Ramos (cell line): ENCODE results near the gene PTPRA.
"Not testable (repeated sequence)": the region's sequence is repeated elsewhere in the genome, so short reads cannot be mapped to it uniquely, and the experiment has no call there.

Source experiments
- in situ Hi-C: fragments of 300-500 bp; cut with MboI; formaldehyde crosslinking; loops from one replicate; pipeline ENCODE4 v1.14.3; 2022; ENCODE audit warnings: low sequenced_read_pairs; ENCODE audit not compliant: unreplicated experiment

The PTPRA gene

DNA sequence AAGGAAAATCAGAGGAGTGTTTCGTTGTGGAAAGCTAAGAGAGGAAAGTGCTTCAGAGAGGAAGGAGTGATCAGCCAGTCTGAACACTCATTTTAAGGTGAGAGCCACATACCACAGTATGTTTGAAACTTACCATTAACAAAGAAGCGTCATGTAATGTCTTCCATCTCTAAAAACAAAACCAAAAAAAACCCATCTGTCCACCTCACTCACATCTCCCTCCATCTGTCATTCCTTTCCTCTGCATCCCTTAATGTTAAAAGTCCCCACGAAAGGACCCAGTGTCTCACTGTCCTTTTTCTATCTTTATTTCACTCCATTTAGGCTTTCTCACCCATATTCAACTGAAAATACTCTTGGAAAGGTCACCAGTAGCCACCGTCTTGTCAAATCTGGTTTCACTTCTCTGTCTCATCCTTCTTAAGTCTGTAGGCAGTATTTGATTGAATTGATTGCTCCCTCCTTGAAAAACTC is 110.8 kb downstream of the PTPRA start:
- in situ Hi-C loops = no loop called here

DNA sequence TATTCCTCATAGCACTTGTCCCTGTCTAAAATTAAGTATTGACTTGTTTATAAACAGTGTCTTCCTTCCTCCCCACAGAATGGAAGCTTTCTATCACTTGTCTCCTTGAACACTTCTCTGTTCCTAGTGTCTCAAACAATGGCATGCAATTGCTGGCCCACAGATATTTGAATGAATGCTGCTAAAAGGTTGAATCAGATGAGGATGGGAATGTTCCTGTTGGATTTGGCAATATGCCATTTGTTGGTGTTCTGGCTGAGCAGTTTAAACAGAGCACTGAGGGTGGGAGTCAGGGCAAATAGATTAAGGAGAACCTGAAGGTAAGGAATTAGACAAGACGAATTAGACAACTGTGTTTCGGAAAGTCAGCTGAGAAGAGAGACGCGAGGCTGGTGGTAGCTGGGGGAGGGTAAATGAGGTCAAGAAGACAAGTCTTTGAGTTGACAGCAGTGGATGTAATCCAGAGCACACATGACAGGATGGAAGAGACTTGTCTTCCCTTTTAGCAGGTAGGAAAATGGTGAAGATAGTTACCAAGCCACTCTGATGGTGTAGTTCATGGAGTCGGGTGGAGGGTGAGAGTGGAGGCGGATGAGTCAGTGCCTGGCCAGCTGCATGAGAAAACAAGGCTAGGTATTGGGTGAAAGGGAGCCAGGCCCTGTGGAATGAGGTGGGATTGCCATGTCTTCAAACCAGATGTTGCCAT is 111.8 kb downstream of the PTPRA start:
- in situ Hi-C loops = no loop called here

DNA sequence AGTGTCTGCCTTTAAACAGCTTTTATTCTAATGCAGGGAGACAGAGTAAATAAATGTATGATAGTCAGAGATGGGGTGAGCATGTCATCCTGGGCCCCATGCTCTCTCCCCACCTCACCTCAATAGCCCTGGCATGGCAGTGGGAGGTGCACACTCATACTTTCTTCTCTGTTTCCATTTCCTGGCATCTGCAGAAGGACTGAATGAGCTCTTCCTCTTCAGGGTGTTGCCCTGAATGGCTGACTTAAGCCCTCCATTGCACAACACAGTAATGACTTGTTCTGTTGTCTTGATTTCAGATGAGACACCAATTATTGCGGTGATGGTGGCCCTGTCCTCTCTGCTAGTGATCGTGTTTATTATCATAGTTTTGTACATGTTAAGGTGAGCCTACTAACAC is 113.2 kb downstream of the PTPRA start:
- in situ Hi-C loops = no loop called here

- in situ Hi-C loops = no loop called here
Measured at GRCh38 chr20:2987861-2988260, 114.6 kb downstream of the PTPRA start.

DNA sequence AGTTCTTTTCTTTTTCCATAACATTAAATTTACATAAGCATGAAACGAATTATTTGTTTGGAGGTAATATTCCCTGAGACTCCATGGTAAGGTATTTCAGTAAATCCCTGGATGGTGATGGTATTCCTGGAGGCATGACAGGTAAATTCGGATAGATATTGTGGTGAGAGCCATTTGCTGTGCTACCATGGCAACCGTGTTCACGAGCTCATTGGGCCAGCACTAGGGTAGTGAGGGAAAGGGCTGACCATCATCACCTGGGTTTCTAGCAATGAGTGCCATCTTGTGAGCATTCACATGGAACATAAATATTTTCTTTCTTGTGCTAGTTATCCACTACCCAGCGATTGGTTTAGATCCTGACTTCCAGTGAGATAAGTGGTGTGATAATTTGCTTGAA is 118.3 kb downstream of the PTPRA start:
- in situ Hi-C loops = no loop called here

DNA sequence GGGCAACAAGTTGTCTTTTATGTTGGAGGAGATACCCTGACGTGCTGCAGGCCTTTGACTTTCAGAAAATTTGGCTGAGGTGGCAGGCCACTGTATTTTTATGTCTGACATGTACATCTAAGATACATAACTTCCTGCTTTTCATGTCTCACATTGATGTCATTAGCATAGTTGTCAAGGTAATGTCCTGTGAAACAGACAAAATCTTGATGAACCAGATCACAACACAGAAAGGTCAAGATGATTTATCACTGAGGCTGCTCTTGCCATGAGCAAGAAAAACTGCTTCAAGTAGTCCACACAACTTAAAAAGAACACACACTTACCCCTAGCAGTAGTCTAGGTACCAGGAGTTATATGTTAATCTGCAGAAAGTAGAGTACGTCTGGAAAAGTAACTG is 120.0 kb downstream of the PTPRA start:
- in situ Hi-C loops = no loop called here

GRCh38 chr20:2995796-2996195 is 122.5 kb downstream of the PTPRA start:
- in situ Hi-C loops = no loop called here

GRCh38 chr20:2998728-2999127 is 125.4 kb downstream of the PTPRA start:
- in situ Hi-C loops = no loop called here

- in situ Hi-C loops = no loop called here
Measured at GRCh38 chr20:3000852-3001523, 127.7 kb downstream of the PTPRA start.

GRCh38 chr20:3003416-3003815 is 130.1 kb downstream of the PTPRA start:
- in situ Hi-C loops = no loop called here

- in situ Hi-C loops = no loop called here
Measured at GRCh38 chr20:3010985-3011723, 137.9 kb downstream of the PTPRA start.

DNA sequence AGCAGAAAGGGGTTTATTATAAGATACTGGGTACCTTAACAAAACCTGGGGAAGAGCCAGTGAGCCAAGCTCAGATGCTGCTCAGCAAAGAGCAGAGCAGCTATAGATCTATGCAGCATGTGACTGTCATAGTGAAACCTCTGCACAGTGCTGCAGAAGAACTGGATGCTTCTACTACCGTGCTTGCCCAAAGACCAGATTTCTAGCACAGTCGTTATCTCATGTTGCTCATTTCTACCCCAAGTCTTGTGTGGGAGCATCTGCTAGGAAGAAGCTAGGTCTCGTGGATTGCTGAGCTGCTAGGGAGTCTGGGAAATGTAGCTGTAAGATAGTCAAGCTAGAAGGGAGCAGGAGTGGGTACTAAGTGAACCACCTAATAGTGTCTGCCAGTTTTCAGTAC is 138.5 kb downstream of the PTPRA start:
- in situ Hi-C loops = no loop called here

GRCh38 chr20:3013771-3014170 is 140.5 kb downstream of the PTPRA start:
- in situ Hi-C loops = no loop called here

DNA sequence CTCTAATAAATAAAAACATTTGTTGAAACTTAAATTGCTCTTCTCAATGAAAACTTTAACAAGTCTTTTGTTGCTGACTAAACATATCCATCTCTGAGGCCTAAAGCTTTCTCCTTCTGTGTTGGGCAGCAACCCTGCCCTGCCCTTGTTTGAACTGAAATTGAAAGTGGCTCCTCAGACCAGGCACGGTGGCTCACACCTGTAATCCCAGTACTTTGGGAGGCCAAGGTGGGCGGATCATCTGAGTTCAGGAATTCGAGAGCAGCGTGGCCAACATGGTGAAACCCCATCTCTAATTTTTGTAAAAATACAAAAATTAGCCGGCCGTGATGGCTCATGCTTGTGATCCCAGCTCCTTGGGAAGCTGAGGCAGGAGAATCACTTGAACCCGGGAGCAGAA is 140.9 kb downstream of the PTPRA start:
- in situ Hi-C loops = no loop called here

- in situ Hi-C loops = no loop called here
Measured at GRCh38 chr20:3014662-3015061, 141.4 kb downstream of the PTPRA start.

DNA sequence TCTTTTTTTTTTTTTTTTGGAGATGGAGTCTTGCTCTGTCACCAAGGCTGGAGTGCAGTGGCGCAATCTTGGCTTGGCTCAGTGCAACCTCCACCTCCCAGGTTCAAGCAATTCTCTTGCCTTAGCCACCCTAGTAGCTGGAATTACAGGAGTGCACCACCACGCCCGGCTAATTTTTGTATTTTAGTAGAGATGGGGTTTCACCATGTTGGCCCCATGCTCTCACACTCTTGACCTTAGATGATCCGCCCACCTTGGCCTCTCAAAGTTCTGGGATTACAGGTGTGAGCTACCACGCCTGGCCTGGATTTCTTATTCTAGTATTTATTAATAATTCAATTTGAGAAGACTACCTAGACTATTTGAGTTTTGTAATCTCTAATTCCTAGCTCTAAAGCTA is 142.0 kb downstream of the PTPRA start:
- in situ Hi-C loops = not testable (repeated sequence)

- in situ Hi-C loops = no loop called here
Measured at GRCh38 chr20:3021327-3021726, 148.0 kb downstream of the PTPRA start.

DNA sequence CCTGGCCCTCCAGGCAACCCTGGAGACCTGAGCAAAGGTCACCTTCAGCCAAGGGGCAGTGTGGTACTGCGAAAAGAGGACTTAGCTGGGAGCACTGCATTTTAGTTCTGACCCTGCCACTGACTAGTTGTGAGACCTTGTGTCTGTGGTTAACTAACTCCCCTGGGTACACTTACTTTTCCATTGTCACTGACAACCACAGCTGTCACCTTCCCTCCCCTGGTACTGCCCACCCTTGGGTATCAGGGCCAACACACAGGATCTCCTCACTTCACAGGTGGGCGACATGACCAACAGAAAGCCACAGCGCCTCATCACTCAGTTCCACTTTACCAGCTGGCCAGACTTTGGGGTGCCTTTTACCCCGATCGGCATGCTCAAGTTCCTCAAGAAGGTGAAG is 148.5 kb downstream of the PTPRA start:
- in situ Hi-C loops = no loop called here

DNA sequence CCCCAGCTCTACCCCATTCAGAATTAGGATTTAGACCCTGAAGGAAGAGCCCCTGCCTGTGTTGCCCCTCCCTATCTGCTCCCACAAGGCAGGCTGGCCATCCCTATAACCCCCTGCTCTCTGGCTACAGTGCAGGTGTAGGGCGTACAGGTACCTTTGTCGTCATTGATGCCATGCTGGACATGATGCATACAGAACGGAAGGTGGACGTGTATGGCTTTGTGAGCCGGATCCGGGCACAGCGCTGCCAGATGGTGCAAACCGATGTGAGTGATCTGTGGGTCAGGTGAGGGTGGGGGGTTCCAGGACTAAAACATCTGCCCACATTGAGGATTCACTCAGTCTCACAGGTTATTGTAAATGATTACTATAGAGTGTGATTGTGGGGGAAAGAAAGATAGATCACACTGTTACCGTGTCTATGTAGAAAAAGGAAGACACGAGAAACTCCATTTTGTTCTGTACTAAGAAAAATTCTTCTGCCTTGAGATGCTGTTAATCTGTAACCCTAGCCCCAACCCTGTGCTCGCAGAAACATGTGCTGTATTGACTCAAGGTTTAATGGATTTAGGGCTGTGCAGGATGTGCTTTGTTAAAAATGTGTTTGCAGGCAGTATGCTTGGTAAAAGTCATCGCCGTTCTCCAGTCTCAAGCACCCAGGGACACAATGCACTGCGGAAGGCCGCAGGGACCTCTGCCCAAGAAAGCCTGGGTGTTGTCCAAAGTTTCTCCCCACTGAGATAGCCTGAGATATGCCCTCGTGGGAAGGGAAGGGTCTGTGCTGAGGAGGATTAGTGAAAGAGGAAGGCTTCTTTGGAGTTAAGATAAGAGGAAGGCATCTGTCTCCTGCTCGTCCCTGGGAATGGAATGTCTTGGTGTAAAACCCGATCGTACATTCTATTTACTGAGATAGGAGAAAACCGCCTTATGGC is 149.5 kb downstream of the PTPRA start:
- in situ Hi-C loops = not testable (repeated sequence)

DNA sequence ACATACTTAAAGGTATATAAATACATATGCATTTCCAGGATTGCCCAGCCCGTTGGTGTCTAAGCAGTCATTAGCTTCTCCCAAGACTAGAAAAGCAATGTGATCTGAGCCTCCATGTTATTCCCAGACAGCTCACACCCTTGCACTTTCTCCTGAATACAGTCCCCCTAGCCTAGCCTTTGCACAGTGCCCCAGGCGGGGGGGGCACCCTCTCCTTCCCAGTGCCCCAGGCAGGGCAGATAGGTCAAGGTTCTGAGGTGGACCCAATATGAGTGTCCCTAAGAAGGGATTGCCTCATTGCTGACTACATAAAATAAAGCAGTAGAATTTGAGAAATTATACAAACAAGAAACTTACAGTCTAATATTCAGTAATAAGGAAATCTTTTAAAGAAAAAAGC is 154.7 kb downstream of the PTPRA start:
- in situ Hi-C loops = no loop called here
